Measurements from ENCODE around the gene KRTAP5-2.

- TF ChIP-seq RAD21 (IDR thresholded peaks at IDR 0.05 in 1 of 2, conservative IDR thresholded peaks at IDR 0.05 in 1 of 2; ENCODE audit: low read depth in 2 of 2, low read length in 2 of 2): no peak
- no peak for TF ChIP-seq CTCF (IDR thresholded peaks at IDR 0.05; ENCODE audit: control extremely low read depth in 1 of 3, insufficient read depth in 1 of 3, low read depth in 1 of 3, low read length in 3 of 3)
- no peak for TF ChIP-seq POLR2A (IDR thresholded peaks at IDR 0.05; ENCODE audit: control extremely low read depth in 1 of 2, low read depth in 2 of 2, low read length in 2 of 2)
- TF ChIP-seq EP300 (IDR thresholded peaks at IDR 0.05; ENCODE audit: borderline replicate concordance in 1 of 2, low read depth in 2 of 2, low read length in 2 of 2): no peak
Observed at GRCh38 chr11:1574933-1575242, 23.2 kb downstream of the KRTAP5-2 start.

Data from H1 (cell line).